Measurements from ENCODE around the gene FASTKD1.
"Not testable (repeated sequence)": the region's sequence is repeated elsewhere in the genome, so short reads cannot be mapped to it uniquely, and the experiment has no call there.

Gene FASTKD1, protein sequence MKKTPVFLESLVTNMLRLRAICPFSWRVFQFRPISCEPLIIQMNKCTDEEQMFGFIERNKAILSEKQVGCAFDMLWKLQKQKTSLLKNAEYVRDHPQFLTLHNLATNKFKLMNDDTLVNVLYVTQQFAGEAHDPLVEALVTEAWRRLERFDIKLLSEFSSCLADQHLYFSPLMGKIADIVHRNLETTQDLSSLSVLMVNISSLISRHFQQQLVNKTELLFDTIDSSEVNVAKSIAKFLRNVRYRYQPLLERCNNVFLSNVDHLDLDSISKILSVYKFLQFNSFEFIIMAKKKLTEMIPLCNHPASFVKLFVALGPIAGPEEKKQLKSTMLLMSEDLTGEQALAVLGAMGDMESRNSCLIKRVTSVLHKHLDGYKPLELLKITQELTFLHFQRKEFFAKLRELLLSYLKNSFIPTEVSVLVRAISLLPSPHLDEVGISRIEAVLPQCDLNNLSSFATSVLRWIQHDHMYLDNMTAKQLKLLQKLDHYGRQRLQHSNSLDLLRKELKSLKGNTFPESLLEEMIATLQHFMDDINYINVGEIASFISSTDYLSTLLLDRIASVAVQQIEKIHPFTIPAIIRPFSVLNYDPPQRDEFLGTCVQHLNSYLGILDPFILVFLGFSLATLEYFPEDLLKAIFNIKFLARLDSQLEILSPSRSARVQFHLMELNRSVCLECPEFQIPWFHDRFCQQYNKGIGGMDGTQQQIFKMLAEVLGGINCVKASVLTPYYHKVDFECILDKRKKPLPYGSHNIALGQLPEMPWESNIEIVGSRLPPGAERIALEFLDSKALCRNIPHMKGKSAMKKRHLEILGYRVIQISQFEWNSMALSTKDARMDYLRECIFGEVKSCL

DNA sequence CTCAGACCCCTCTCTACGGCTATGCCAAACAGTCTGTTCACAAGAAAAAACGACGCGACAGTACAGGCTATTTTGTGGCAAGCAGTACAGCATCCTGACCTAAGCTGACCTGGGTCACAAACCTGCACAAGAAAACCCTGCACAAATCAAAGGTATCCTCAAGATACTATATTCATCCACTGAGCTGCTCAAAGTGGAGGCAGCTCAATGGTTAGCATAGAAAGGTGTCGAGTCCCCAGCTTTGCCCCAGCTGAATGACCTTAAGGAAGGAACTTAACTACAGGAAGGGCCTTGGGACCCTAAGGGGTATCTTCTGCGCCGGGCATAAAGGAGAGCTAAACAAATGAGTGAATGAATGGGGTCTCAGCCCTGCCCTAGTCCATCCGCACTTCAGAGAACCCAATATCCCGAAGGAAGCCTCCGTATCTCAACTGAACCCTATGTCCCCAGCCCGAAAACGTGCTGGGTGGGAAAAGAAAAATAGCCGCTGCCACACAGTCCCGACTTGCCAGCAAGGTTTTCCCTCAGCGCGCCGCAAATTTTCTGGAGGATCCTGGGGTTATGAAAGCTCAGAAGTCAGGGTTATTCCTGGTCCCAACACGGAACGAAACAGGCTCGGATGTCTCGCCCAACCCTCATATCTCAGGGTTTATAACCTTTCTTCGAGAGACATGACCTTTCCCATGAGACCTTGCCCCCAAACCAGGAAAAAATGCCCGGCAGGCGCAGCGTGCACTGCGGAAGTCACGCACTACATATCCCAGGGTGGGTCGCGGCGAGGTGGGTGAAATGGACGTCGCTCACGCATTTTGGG, at the start of gene FASTKD1:
Gene FASTKD1 (minus strand): TSS at position 706 of the 814 bp plus-strand sequence. CDS start 1,836 bp downstream, outside the sequence.
- peak; percentile 80 to 82 for DNase-seq (ENCODE audit: low read depth in 2 of 2)

DNA sequence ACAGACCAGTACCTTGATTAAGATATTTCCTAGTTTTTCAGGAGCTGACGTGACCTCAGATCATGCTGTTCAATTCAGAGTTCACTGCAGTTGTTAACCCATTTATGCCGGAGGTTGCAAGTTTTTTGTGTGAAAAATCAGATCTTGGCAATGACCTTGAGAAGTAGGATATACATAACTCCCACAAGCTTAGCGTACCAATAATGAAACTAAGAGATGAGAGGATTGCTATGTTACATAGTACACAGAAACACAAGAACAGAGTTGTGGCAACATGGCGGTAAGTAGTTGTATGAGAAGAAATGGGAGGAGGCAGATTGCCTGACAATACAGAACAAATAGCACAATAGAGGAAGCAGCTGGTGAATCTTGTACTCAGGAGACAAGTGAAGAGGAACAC, 49.6 kb upstream of the FASTKD1 start:
- DNase-seq (ENCODE audit: low read depth in 2 of 2): no peak

DNA sequence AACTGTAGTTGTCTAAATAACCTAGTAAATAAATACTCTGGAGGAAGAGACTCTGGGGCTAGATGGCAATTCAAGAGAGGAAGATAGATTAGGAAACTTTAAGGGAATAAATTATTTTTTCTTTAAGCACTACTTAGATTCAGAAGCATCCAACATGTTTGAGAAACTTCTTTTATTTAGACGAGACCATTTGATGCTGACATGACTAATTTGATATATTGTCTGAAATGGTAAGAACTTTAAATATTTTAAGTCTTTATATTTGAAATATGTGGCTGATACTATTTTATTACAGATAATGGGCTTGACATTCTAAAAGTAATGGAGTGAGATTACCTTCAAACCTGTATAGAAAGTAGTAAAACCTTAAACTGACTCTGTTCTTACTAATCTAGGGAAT, 46.8 kb upstream of the FASTKD1 start:
- no peak for DNase-seq (ENCODE audit: low read depth in 2 of 2)

DNA sequence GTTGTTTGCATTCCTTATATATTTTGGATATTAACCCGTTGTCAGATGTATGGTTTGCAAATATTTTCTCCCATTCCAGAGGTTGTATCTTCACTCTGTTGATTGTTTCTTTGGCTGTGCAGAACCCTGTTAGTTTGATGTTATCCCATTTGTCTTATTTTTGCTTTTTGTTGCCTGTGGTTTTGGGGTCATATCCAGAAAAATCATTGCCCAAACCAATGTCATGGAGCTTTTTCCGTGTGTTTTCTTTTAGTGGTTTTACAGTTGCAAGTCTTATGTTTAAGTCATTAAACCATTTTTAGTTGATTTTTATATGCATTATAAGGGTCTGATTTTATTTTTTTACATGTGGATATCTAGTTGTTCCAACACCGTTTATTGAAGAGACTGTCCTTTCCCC, 46.3 kb upstream of the FASTKD1 start:
- DNase-seq (ENCODE audit: low read depth in 2 of 2): no peak

DNA sequence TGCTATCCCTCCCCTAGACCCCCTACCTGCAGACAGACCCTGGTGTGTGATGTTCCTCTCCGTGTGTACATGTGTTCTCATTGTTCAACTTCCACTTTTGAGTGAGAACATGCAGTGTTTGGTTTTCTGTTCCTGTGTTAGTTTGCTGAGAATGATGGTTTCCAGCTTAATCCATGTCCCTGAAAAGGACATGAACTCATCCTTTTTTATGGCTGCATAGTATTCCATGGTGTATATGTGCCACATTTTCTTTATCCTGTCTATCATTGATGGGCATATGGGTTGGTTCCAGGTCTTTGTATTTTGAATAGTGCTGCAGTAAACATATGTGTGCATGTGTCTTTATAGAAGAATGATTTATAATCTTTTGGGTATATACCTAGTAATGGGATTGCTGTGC, 42.3 kb upstream of the FASTKD1 start:
- not testable (repeated sequence) for DNase-seq (ENCODE audit: low read depth in 2 of 2)

DNA sequence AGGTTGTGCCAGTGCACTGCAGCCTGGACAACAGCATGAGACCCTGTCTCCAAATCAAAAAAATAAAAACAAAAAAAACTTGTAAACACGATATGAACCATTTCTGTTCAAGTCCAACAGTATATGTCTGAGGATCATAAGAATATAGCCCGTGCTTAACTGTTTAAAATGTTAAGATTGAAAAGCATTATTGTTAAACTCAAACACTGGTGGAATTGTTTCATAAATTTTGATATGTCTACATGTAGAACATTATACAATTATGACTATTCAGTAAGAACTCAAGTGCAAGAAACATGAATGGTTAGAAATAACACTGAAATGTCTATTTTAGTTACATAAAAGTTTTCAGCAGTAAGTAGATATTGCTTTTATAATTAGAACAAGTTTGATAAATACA, 40.2 kb upstream of the FASTKD1 start:
- DNase-seq (ENCODE audit: low read depth in 2 of 2): no peak

DNA sequence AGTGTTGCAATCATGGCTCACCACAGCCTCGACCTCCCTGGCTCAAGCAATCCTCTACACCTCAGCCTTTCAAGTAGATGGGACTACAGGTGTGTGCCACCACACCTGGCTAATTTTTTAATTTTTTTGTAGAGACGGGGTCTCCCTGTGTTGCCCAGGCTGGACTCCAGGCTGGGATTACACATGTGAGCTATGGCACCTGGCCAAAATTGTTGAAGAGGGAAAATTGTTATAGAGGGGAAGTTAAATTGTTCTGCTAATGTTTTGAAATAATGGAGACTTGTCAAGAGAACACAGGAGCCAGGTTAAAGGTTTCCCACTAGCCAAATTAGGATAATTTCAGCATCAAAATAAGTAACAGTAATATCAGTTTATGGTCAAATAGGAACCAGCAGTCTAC, 35.6 kb upstream of the FASTKD1 start:
- no peak for DNase-seq (ENCODE audit: low read depth in 2 of 2)

DNA sequence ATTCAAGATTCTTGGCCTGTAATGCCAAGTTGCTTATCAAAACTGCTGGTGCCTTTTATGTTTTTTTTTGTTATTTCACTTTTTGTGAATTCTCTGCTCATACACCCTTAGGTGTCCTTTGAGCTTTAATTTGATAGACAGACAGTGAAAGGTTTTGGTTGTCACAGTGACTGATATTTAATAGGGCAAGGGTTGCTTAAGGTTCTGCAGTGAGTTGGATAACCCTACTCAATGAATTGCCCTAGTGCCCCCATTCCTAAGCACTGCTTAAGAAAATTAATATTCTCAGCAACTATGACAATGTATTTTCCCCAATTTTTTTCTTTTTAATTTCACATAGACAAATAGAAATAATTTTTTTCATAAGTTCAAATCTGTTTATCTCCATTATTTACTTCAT, 25.9 kb upstream of the FASTKD1 start:
- DNase-seq (ENCODE audit: low read depth in 2 of 2): no peak

DNA sequence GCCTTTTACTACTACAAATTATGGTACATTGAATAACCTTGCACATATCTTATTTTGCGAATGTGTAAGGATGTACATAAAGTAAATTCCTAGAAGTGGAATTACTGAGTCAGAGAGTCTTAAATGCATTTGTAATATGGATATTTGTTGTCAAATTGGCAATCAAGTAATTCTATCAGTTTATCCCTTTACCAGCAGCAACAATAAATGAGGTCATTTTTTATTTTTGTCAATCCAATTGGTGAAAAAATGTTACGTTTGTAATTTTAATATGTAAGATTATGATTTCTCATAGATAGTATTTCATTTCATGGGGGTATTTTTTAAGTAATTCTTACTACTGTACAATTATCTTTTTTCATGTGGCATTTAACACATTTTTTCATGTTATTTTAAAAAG, 25.3 kb upstream of the FASTKD1 start:
- DNase-seq (ENCODE audit: low read depth in 2 of 2): no peak

DNA sequence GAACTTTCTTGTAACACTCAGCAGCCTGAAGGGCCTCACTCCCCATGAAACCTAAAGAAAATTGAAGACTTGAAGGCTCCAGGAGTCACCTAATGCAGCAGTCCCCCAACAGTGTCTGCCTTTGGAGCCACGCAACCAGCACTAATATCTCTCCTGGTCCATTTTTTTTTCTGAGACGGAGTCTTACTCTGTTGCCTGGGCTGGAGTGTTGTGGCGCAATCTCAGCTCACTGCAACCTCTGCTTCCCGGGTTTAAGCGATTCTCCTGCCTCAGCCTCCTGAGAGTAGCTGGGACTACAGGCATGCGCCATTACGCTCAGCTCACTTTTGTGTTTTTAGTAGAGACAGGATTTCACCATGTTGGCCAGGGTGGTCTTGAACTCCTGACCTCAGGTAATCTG, 22.9 kb upstream of the FASTKD1 start:
- DNase-seq (ENCODE audit: low read depth in 2 of 2): not testable (repeated sequence)

DNA sequence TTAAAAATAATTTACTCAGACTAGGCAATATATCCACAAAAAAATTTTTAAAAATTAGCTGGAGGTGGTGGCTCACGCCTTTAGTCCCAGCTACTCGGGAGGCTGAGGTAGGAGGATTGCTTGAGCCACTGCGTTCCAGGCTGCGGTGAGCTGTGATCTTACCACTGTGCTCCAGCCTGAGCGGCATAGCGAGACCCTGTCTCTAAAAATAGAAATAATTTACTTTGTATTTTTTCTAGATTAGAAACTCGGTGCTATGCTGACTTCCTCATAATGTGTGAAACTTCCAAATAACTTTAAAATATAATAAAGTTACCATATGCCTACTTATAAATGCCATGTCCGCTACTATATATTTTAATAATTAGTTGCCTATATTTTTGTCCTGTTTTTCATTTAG, 17.1 kb upstream of the FASTKD1 start:
- no peak for DNase-seq (ENCODE audit: low read depth in 2 of 2)

DNA sequence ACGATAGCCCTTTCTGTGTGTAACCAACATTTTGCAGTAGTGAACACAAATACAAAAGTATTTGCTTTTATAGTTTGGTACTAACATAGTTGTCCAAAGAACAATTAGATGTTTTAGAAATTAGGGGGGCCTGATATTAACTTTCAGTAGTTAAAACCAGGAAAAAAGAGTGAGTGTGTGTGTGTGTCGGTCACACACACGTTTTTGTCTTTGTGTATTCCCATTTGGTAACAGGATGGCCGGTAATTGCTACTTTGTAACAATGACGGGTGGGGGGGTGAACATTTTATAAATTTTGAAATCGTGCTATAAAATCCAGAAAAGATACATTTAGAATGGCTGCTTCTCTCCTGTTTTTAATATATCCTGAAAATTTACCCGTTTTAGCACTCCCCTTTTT, 12.0 kb upstream of the FASTKD1 start:
- DNase-seq (ENCODE audit: low read depth in 2 of 2): no peak

DNA sequence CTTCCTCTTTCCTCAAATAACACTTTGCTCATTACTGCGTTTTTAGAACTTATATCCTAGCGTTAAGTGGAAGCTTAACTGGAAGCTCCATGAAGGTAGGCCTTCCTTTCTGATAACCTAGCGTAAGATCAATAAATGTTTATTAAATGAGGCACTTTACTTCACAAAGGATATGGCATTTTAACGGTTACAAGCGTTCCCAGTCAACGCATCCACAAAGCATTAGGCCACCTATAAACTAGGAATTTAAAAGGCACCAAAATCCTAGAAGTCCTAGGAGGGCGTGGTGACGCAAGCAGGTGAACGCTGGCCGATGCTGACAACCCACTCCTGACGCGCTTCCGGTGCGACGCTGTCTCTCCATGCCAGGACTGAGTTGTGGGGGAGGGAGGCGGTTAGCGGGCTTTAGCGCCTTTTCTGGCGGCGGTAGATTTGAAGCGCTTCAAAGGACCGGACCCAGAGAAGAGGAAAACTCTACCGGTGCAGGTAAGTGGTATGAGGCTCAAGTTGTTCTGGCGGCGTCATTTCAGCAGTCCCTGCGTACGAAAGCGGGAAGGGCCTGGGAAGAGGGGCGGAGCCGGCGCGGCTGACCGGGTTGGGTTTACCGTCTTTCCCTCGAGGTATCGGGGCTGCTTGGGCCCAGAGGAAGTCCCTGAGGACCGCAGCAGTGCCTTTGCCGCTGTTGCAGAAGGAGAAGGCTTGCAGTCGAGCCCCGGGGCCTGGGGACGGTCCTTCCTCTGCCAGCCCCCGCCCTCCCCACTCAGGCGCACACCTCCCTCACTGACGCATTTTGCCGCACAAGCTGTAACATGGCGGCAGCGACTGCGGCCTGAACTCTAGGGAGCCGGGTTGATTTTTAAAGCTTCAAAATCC, 10.6 kb upstream of the FASTKD1 start, which contains the start of gene PPIG:
Gene PPIG (plus strand): TSS at position 347 of the 873 bp plus-strand sequence. CDS start 19,691 bp downstream, outside the sequence.
- peak; percentile 80 to 83 for DNase-seq (ENCODE audit: low read depth in 2 of 2)

DNA sequence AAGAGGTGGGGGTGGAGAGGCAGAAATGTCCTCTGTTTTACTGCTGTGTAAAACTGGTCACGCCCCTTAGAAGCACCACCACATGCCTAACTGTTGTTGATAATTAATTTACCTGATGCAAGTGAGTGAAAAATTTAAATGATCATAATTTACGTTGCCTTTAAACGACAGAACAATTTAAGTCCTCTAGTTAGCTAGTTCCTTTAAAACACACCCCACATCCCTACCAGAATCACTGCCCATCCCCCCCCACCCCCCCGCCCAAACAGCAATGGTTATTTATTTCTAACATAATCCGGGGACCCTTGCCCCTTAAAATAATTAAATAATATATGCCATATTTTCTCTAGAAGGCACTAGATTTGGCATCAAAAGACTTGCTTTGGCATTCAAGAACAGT, 9.9 kb upstream of the FASTKD1 start:
- no peak for DNase-seq (ENCODE audit: low read depth in 2 of 2)

DNA sequence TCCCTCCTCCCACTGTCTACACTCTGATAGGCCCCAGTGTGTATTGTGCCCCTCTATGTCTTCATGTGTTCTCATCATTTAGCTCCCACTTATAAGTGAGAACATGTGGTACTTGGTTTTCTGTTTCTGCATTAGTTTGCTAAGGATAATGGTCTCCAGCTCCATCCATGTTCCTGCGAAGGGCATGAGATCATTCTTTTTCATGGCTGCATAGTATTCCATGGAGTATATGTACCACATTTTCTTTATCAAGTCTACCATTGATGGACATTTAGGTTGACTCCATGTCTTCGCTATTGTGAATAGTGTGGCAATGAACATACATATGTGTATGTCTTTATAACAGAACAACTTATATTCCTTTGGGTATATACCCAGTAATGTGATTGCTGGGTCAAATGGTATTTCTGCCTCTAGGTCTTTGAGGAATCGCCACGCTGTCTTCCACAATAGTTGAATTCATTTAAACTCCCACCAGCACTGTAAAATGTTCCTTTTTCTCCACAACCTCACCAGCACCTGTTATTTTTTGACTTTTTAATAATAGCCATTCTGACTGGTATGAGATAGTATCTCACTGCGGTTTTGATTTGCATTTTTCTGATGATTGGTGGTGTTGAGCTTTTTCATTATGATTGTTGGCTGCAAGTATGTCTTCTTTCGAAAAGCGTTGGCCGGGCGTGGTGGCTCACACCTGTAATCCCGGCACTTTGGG, 9.0 kb upstream of the FASTKD1 start:
- not testable (repeated sequence) for DNase-seq (ENCODE audit: low read depth in 2 of 2)

DNA sequence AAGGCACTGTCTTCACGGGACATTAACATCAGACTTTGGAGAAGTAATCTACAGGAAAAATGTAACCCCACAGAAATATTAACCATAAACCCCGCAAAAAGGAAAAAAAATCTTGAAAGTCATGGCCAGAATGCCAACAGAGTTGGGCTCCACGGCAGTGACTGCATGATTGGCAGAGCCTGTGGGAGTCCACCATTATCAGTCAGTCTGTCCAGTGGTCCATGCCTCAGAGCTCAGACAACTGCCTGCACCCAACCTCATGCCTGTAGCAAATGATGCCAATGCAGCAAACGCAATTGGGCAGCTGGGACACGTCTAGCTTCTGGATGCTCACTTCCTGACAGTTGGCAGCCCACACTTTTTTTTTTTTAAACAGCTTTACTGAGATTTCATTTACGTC, 5.4 kb upstream of the FASTKD1 start:
- no peak for DNase-seq (ENCODE audit: low read depth in 2 of 2)

DNA sequence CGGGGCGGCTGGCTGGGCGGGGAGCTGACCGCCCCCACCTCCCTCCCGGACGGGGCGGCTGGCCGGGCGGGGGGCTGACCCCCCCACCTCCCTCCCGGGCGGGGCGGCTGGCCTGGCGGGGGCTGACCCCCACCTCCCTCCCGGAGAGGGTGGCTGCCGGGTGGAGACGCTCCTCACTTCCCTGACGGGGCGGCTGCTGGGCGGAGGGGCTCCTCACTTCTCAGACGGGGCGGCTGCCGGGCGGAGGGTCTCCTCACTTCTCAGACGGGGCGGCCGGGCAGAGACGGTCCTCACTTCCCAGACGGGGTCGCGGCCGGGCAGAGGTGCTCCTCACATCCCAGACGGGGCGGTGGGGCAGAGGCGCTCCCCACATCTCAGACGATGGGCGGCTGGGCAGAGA, 1.6 kb upstream of the FASTKD1 start:
- DNase-seq (ENCODE audit: low read depth in 2 of 2): not testable (repeated sequence)

DNA sequence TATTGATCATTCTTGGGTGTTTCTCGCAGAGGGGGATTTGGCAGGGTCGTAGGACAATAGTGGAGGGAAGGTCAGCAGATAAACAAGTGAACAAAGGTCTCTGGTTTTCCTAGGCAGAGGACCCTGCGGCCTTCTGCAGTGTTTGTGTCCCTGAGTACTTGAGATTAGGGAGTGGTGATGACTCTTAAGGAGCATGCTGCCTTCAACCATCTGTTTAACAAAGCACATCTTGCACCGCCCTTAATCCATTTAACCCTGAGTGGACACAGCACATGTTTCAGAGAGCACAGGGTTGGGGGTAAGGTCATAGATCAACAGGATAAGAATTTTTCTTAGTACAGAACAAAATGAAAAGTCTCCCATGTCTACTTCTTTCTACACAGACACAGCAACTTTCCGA, 874 bp upstream of the FASTKD1 start:
- DNase-seq (ENCODE audit: low read depth in 2 of 2): not testable (repeated sequence)

DNA sequence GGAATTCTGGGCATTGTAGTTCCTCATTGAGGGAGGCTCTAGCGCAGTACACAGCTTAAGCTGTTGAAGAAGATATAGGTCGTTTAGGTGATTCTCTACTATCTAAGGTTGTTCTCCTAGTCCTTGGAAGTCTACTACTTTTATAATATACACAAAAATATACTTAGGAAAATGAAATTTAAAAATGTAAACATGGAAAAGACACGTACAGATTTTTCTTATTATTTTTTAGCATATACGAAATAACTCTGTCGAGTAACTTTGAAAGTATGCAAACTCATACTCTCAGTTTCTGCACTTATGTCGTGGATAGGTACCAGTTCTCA, 272 bp upstream of the FASTKD1 start:
- DNase-seq (ENCODE audit: low read depth in 2 of 2): no peak

DNA sequence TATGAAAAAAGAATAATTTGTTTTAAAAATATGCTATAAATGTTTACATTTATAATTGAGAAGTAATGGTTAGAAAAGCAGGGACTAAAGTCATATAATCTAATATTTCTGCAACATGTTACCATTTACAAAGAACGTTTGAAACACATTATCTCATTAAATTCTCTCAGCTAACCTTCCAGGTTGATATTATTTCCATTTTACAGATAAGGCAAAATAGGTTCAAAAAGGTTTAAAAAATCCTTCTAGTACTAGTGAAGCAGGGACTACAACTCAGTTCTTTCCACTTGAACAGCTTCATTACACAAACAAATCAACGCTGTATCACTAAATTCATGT, 875 bp downstream of the FASTKD1 start:
- no peak for DNase-seq (ENCODE audit: low read depth in 2 of 2)

DNA sequence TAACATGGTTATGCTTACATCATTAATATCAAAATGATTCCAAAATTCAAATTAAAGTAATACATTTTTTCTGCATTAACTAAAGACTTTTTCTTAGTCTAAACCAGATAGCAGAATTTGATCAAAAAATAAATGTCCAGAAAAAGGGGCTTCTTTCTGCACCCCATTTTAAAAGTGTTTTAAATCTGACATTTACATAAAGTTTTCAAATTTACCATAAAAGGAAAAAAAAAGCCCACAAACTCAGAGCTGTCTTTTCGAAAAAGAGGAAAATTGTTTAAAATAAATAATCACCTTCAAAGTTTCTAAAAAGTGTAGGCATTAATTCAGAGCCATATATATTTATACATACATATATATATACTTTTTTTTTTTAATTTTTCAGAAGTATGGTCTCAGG, 1.5 kb downstream of the FASTKD1 start:
- DNase-seq (ENCODE audit: low read depth in 2 of 2): no peak
